Aortic smooth muscle cell (primary cell): ENCODE measurements around the gene CEP95. TPM values are rescaled to one million over a fixed set of nuclear protein-coding genes. Genes with fewer than 3 reads are reported as not detected.

ENCODE experiments used
- total RNA-seq: library from RNA; depleted of rRNA; stranded (reverse); fragments of >200 nt; gene quantifications from 2 replicates; pipeline ENCODE4 v1.2.3, GENCODE V29; 2014

Gene CEP95, protein sequence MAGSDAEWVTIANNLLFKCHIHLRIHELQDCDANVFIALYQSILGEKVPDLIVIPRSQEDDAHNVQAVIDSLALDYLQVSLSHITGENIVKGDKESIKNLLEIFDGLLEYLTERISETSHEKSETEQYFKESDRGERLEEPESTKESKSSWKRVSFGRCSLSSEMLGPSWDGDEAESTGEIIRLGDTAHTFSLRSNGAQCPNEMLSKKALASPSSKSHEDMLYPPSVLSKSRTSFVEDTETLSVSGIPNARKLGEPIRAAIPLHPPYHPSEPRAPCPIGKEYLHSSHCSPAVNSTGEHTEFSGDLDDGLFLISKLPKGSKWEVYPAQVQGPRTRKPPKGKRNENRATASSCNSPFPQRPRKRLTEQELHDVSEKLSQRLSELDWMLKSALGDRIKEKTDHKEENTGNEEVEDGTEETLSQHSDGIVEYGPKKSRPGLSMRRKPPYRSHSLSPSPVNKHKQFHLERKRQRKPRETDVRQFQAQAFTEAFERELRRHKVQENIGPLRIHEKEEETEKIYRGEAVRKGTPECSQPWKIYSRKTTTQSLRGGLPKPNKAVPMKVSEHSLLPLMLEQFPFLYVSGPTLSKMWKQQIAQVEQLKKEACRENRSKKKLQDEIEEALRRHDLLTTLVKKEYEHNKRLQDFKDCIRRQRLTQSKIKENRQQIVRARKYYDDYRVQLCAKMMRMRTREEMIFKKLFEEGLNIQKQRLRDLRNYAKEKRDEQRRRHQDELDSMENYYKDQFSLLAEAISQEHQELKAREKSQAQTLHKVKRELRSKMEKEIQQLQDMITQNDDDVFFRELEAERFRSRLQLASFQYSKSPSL
- total RNA-seq: 21.7 and 28.8 TPM in 2 replicates

GRCh38 chr17:64506576-64507412 lies at the start of gene CEP95:
Gene CEP95 (plus strand): TSS chr17:64506977. CDS start chr17:64507098, 121 bp downstream.

GRCh38 chr17:64496786-64497564 lies 9.8 kb upstream of the CEP95 start, which contains the start of gene POLG2:
Gene POLG2 (minus strand): TSS chr17:64497054. CDS start chr17:64496968, 86 bp downstream.

DNA sequence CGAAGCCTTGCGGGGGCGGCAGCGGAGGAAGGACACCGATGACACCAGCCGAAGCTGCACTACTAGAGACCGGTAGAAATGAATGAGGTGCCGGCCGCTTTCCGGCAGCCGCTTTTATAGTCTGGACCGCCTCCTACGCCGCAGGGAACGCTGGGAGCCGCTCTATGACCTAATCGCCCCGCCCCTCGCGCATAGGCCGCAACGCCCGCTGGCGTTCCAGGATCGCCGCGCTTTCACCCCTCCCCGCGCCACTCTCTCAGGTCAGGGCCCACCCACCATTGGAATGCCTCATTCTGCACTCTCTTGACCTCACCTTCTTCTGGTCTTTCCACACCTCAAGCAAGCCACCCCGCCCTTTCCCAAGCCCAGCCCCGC lies 589 bp upstream of the CEP95 start, which contains the start of gene DDX5:
Gene DDX5 (minus strand): TSS at position 89 of the 375 bp plus-strand sequence. CDS start 170 bp downstream, outside the sequence.

Other genes starting within 250 kb of the CEP95 start
- 26.0 and 32.9 TPM in 2 replicates for gene TEX2, start 243.7 kb upstream of the CEP95 start, total RNA-seq
- gene PECAM1, start 116.1 kb upstream of the CEP95 start, total RNA-seq: 10.2 and 24.4 TPM in 2 replicates
- 16.3 and 18.9 TPM in 2 replicates for gene MILR1, start 57.9 kb upstream of the CEP95 start, total RNA-seq
- gene POLG2, start 9.9 kb upstream of the CEP95 start, total RNA-seq: 10.4 TPM in 2 replicates
- gene DDX5, start 688 bp upstream of the CEP95 start, total RNA-seq: 428 and 621 TPM in 2 replicates
- gene SMURF2, start 155.3 kb downstream of the CEP95 start, total RNA-seq: 78.5 and 81.0 TPM in 2 replicates